Ammon's horn (tissue), 1 donor: Measurements from ENCODE around the gene LRRC25.
"Not testable (repeated sequence)": the region's sequence is repeated elsewhere in the genome, so short reads cannot be mapped to it uniquely, and the experiment has no call there.

Source experiments
- DNase-seq: peaks from one replicate; pipeline ENCODE4 v3.0.0-alpha.2; 2016; ENCODE audit warnings: low spot score

The LRRC25 gene

GRCh38 chr19:18402455-18403248, 5.2 kb upstream of the LRRC25 start:
- DNase-seq: not testable (repeated sequence)

GRCh38 chr19:18401580-18402112, 4.2 kb upstream of the LRRC25 start:
- peak; percentile 67 for DNase-seq

- no peak for DNase-seq
Observed at GRCh38 chr19:18399008-18399407, 1.6 kb upstream of the LRRC25 start.

- no peak for DNase-seq
Observed at GRCh38 chr19:18396471-18397241, 766 bp downstream of the LRRC25 start.

- peak; percentile 55 for DNase-seq
Observed at GRCh38 chr19:18393836-18394235, 3.6 kb downstream of the LRRC25 start.

- no peak for DNase-seq
Observed at GRCh38 chr19:18392926-18393325, 4.5 kb downstream of the LRRC25 start.

- DNase-seq: no peak
Observed at GRCh38 chr19:18392417-18392816, 5.0 kb downstream of the LRRC25 start.

GRCh38 chr19:18391509-18392075, 5.8 kb downstream of the LRRC25 start:
- DNase-seq: no peak

GRCh38 chr19:18390065-18390907, 7.1 kb downstream of the LRRC25 start:
- no peak for DNase-seq

- no peak for DNase-seq
Observed at GRCh38 chr19:18389726-18390064, 7.7 kb downstream of the LRRC25 start.

GRCh38 chr19:18388960-18389725, 8.3 kb downstream of the LRRC25 start:
- no peak for DNase-seq

- peak; percentile 67 for DNase-seq
Observed at GRCh38 chr19:18388100-18388959, 9.1 kb downstream of the LRRC25 start.

- no peak for DNase-seq
Observed at GRCh38 chr19:18386543-18387271, 10.7 kb downstream of the LRRC25 start.

- DNase-seq: no peak
Observed at GRCh38 chr19:18385675-18386542, 11.5 kb downstream of the LRRC25 start, which contains the start of gene GDF15. GDF15 (plus strand) TSS chr19:18386158; CDS start chr19:18386190, 32 bp downstream.

GRCh38 chr19:18385359-18385674, 12.1 kb downstream of the LRRC25 start:
- no peak for DNase-seq

- no peak for DNase-seq
Observed at GRCh38 chr19:18384775-18385174, 12.6 kb downstream of the LRRC25 start.

- not testable (repeated sequence) for DNase-seq
Observed at GRCh38 chr19:18383622-18384021, 13.8 kb downstream of the LRRC25 start.

GRCh38 chr19:18380843-18381242, 16.6 kb downstream of the LRRC25 start:
- DNase-seq: no peak
